Gastrocnemius medialis (tissue), 4 donors: ENCODE results near the gene MAML3.

Experiments used
- POLR2A ChIP-seq, 2 donors: fragments of 450-650 bp; IDR thresholded peaks; one replicate each; pipeline ENCODE4 v1.6.1; 2017; ENCODE audit warnings: antibody characterized with exemption in 2 of 2, mild to moderate bottlenecking in 2 of 2, moderate library complexity in 2 of 2
- TF ChIP-seq, protein P1 (sequence below), 5 experiments: fragments of 450-650 bp in 3 of 5; fragments of 200-600 bp in 2 of 5; sonication (generic) in 2 of 5; IDR thresholded peaks in 4 of 5; conservative IDR thresholded peaks in 1 of 5; 1 replicate in 4 of 5; 2 replicates in 1 of 5; pipeline ENCODE4 v1.5.1; 2016 to 2019; ENCODE audit warnings: antibody characterized with exemption in 5 of 5, mild to moderate bottlenecking in 3 of 5, moderate library complexity in 3 of 5

DNA sequence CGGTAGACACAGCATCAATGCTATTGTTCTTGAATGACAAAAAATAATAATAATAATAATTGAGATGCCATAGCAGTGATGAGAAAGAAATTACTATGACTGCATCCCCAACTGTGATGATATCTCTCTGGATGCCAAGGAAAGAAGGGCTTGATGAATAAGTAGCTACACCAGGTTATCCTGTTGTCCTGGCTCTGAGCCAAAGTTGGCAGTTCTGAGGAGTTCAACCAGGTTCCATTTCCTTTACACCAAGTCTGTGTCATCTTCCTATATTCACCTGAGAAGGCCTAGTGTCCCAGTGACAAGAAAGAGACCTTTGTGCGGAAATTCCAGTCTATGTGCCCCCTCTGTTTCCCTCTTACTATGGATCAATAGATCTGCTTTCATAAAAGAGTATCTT lies 3.4 kb upstream of the MAML3 start:
- TF ChIP-seq, protein P1, sequence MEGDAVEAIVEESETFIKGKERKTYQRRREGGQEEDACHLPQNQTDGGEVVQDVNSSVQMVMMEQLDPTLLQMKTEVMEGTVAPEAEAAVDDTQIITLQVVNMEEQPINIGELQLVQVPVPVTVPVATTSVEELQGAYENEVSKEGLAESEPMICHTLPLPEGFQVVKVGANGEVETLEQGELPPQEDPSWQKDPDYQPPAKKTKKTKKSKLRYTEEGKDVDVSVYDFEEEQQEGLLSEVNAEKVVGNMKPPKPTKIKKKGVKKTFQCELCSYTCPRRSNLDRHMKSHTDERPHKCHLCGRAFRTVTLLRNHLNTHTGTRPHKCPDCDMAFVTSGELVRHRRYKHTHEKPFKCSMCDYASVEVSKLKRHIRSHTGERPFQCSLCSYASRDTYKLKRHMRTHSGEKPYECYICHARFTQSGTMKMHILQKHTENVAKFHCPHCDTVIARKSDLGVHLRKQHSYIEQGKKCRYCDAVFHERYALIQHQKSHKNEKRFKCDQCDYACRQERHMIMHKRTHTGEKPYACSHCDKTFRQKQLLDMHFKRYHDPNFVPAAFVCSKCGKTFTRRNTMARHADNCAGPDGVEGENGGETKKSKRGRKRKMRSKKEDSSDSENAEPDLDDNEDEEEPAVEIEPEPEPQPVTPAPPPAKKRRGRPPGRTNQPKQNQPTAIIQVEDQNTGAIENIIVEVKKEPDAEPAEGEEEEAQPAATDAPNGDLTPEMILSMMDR (IDR thresholded peaks at IDR 0.05 in 4 of 5, conservative IDR thresholded peaks at IDR 0.05 in 1 of 5), result no peak
- TF ChIP-seq POLR2A (IDR thresholded peaks at IDR 0.05), result no peak
